Stimulated activated CD8-positive, alpha-beta memory T cell treated with anti-CD3 and anti-CD28 coated beads, Interleukin-4, amount 100 ng/mL, for 24 hours (primary cell): Measurements from ENCODE around the gene GGCX.
"Not testable (repeated sequence)": the region's sequence is repeated elsewhere in the genome, so short reads cannot be mapped to it uniquely, and the experiment has no call there.

ENCODE experiments used
- DNase-seq: peaks from one replicate; pipeline ENCODE4 v3.0.0-alpha.2; 2020; ENCODE audit warnings: low read depth

GGCX gene

GRCh38 chr2:85561280-85562212 is at the start of gene GGCX:
GGCX (minus strand) TSS chr2:85561493; CDS start chr2:85561428, 65 bp downstream.
- DNase-seq: peak; percentile 94

GRCh38 chr2:85607268-85608215 is 46.2 kb upstream of the GGCX start:
- DNase-seq: no peak

- no peak for DNase-seq
Measured at GRCh38 chr2:85606116-85606455, 44.8 kb upstream of the GGCX start.

- DNase-seq: no peak
Measured at GRCh38 chr2:85605406-85606115, 44.3 kb upstream of the GGCX start.

- no peak for DNase-seq
Measured at GRCh38 chr2:85604568-85605339, 43.5 kb upstream of the GGCX start.

GRCh38 chr2:85604133-85604444 is 42.8 kb upstream of the GGCX start:
- not testable (repeated sequence) for DNase-seq

- peak; percentile 91 for DNase-seq
Measured at GRCh38 chr2:85602476-85603234, 41.4 kb upstream of the GGCX start, which contains the start of gene TMEM150A. TMEM150A (minus strand) TSS chr2:85602698; CDS start chr2:85601948, 750 bp downstream.

- DNase-seq: no peak
Measured at GRCh38 chr2:85601771-85602475, 40.6 kb upstream of the GGCX start.

GRCh38 chr2:85600951-85601770 is 39.9 kb upstream of the GGCX start:
- DNase-seq: no peak

GRCh38 chr2:85600235-85600575 is 38.9 kb upstream of the GGCX start:
- DNase-seq: no peak

GRCh38 chr2:85599468-85600234 is 38.4 kb upstream of the GGCX start:
- no peak for DNase-seq

GRCh38 chr2:85598594-85599340 is 37.5 kb upstream of the GGCX start:
- DNase-seq: no peak

GRCh38 chr2:85597241-85597640 is 35.9 kb upstream of the GGCX start:
- DNase-seq: no peak

GRCh38 chr2:85596486-85597143 is 35.3 kb upstream of the GGCX start:
- no peak for DNase-seq

GRCh38 chr2:85596026-85596333 is 34.7 kb upstream of the GGCX start:
- DNase-seq: no peak

GRCh38 chr2:85595301-85596025 is 34.2 kb upstream of the GGCX start, which contains the start of gene RNF181:
RNF181 (plus strand) TSS chr2:85595745; CDS start chr2:85595764, 19 bp downstream.
- peak; percentile 79 for DNase-seq
